Measurements from ENCODE around the gene FAM83G.

DNA sequence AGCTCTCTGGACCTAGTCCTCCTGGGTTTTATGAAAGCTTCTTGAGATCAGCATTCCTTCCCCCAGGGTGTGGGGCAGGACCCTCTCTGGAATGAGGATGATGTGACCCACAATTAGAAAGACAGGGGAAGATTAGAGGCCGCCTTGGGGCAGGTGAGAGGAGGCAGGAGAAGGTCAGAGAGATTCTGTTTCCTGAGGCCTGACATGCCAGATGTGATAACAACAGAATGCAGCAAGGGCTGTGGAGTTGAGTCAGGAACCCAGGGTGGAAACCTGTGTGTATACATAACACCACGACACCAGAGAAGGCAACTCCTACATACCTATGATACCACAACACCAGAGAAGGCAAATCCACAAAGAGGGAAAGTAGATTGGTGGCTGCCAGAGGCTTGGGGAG is 58.0 kb downstream of the FAM83G start:
- TF ChIP-seq, protein P1, sequence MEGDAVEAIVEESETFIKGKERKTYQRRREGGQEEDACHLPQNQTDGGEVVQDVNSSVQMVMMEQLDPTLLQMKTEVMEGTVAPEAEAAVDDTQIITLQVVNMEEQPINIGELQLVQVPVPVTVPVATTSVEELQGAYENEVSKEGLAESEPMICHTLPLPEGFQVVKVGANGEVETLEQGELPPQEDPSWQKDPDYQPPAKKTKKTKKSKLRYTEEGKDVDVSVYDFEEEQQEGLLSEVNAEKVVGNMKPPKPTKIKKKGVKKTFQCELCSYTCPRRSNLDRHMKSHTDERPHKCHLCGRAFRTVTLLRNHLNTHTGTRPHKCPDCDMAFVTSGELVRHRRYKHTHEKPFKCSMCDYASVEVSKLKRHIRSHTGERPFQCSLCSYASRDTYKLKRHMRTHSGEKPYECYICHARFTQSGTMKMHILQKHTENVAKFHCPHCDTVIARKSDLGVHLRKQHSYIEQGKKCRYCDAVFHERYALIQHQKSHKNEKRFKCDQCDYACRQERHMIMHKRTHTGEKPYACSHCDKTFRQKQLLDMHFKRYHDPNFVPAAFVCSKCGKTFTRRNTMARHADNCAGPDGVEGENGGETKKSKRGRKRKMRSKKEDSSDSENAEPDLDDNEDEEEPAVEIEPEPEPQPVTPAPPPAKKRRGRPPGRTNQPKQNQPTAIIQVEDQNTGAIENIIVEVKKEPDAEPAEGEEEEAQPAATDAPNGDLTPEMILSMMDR (IDR thresholded peaks at IDR 0.05), result no peak
- TF ChIP-seq POLR2A (IDR thresholded peaks at IDR 0.05), result no peak
